K562 (cell line): ENCODE measurements around the gene ANO1. TPM values are rescaled to one million over a fixed set of nuclear protein-coding genes. Genes with fewer than 3 reads are reported as not detected.

Experiments used
- ATAC-seq: fragments of 200-7000 bp; cut with Tn5 transposase; 3 replicates; pipeline ENCODE4 v1.9.1; 2020; ENCODE audit warnings: moderate library complexity
- BruUV-seq: library from RNA; stranded (reverse); fragments of 400-500 nt; replicated peaks from 2 replicates; lab custom pipeline; 2021; lab: Mats Ljungman, UMichigan
- CTCF ChIA-PET: fragments of 300-600 bp; formaldehyde crosslinking; extraction: SDS; loops from one replicate; lab custom pipeline; 2021; ENCODE audit warnings: low intra/inter-chr PET ratio; lab: Yijun Ruan, JAX
- POLR2A ChIA-PET: fragments of 300-600, 350-650 bp; sonication (Branson Sonifier 250); formaldehyde crosslinking; extraction: SDS; loops from one replicate; lab custom pipeline; 2021; ENCODE audit warnings: antibody characterized with exemption, inconsistent platforms; lab: Yijun Ruan, JAX
- DNase-seq, 4 experiments: peaks; one replicate each; pipeline versions ENCODE4 v3.0.0 to v3.0.0-alpha.2; 2011 to 2018; ENCODE audit warnings: low spot score in 3 of 4, mixed read lengths in 3 of 4; ENCODE audit errors: extremely low read depth in 1 of 4
- FAIRE-seq: peaks from 2 replicates; lab custom pipeline; 2011; peaks lifted over from hg19 to GRCh38; lab: Jason Lieb, UNC
- H2AFZ ChIP-seq: 2 replicates; pipeline ENCODE4 v1.6.0; 2011; ENCODE audit warnings: low read depth, low read length, control low read depth, inconsistent platforms
- H3K27ac ChIP-seq: fragments of 200-600 bp; 3 replicates; pipeline ENCODE4 v1.8.0; 2011; ENCODE audit warnings: low read depth, mild to moderate bottlenecking, control low read depth, inconsistent platforms, low read length, moderate library complexity, mixed read lengths; ENCODE audit errors: extremely low read depth
- H3K27me3 ChIP-seq, 2 experiments: fragments of 300-600 bp in 1 of 2; 2 replicates in 1 of 2; 3 replicates in 1 of 2; pipeline versions ENCODE4 v1.6.0 to v1.8.0; 2011; ENCODE audit warnings: inconsistent platforms in 2 of 2, low read length in 2 of 2, mild to moderate bottlenecking in 1 of 2, mixed read lengths in 1 of 2, moderate library complexity in 1 of 2; ENCODE audit not compliant: control insufficient read depth in 2 of 2, insufficient read depth in 2 of 2
- H3K36me3 ChIP-seq: fragments of 300-600 bp; 3 replicates; pipeline ENCODE4 v1.8.0; 2011; ENCODE audit warnings: mild to moderate bottlenecking, low read length, inconsistent platforms; ENCODE audit not compliant: control insufficient read depth, insufficient read depth
- H3K4me1 ChIP-seq, 2 experiments: fragments of 200-600 bp in 1 of 2; replicated peaks in 1 of 2; 2 replicates in 1 of 2; 3 replicates in 1 of 2; pipeline versions ENCODE4 v1.5.1 to v1.8.0; 2011; ENCODE audit warnings: inconsistent platforms in 2 of 2, low read length in 2 of 2, mild to moderate bottlenecking in 1 of 2, mixed read lengths in 1 of 2, moderate library complexity in 1 of 2; ENCODE audit not compliant: control insufficient read depth in 2 of 2, insufficient read depth in 2 of 2
- H3K4me2 ChIP-seq: 2 replicates; pipeline ENCODE4 v1.6.1; 2011; ENCODE audit warnings: low read length, control low read depth, inconsistent platforms, mixed read lengths; ENCODE audit not compliant: insufficient read depth
- H3K4me3 ChIP-seq: fragments of 200-600 bp; sonication (generic), shearing (Covaris generic); 2 replicates; pipeline ENCODE4 v1.5.1; 2016; ENCODE audit warnings: control low read depth, inconsistent platforms
- H3K79me2 ChIP-seq: fragments of 200-600 bp; 3 replicates; pipeline ENCODE4 v1.8.0; 2011; ENCODE audit warnings: low read length, inconsistent platforms; ENCODE audit not compliant: control insufficient read depth, insufficient read depth
- H3K9ac ChIP-seq, 2 experiments: 2 replicates each; pipeline versions ENCODE4 v1.6.0 to v1.6.1; 2011; ENCODE audit warnings: low read depth in 2 of 2, low read length in 2 of 2, control low read depth in 1 of 2, inconsistent platforms in 1 of 2, mild to moderate bottlenecking in 1 of 2, mixed read lengths in 1 of 2; ENCODE audit not compliant: insufficient read depth in 1 of 2
- H3K9me1 ChIP-seq: one replicate; pipeline ENCODE4 v1.6.0; 2011; ENCODE audit warnings: inconsistent platforms, mild to moderate bottlenecking, low read length, moderate library complexity; ENCODE audit not compliant: control insufficient read depth, insufficient read depth
- H3K9me3 ChIP-seq: replicated peaks from 2 replicates; pipeline ENCODE4 v1.5.1; 2011; ENCODE audit warnings: low read depth, low read length, inconsistent platforms; ENCODE audit not compliant: control insufficient read depth, insufficient read depth
- H4K20me1 ChIP-seq: replicated peaks from 2 replicates; pipeline ENCODE4 v1.6.1; 2011; ENCODE audit warnings: low read length, inconsistent platforms, mixed read lengths; ENCODE audit not compliant: control insufficient read depth, insufficient read depth
- BHLHE40 ChIP-seq: IDR thresholded peaks from 2 replicates; pipeline ENCODE4 v1.6.1; 2011; ENCODE audit warnings: low read length, improper control_type of control experiment
- ZFP30 ChIP-seq: fragments of 250-450 bp; sonication (Bioruptor Pico); IDR thresholded peaks from 2 replicates; pipeline ENCODE4 v1.8.0; 2022; ENCODE audit warnings: moderate library complexity, mild to moderate bottlenecking, inconsistent platforms, borderline replicate concordance
- WGBS: fragments of 100-300 bp; shearing (Covaris generic); methylation state at CpG from one replicate; pipeline ENCODE4 v1.1.6; 2016; ENCODE audit warnings: low coverage, mixed read lengths; ENCODE audit not compliant: insufficient coverage; ENCODE audit errors: missing lambda C conversion rate; 5-methylcytosine and 5-hydroxymethylcytosine counted together
- in situ Hi-C: fragments of 300-500 bp; cut with MboI; formaldehyde crosslinking; loops from 4 replicates; pipeline ENCODE4 v1.15.0; 2018; ENCODE audit warnings: inconsistent platforms, mixed read lengths
- intact Hi-C: fragments of 100-400 bp; cut with micrococcal nuclease; formaldehyde crosslinking; loops from 2 replicates; pipeline ENCODE4 v1.14.2; 2022
- polyA plus RNA-seq, 8 experiments: library from polyadenylated mRNA; depleted of rRNA in 4 of 8; stranded (reverse) in 5 of 8; unstranded in 3 of 8; fragments of >200 nt; fragmentation: Nextera tagmentation in 2 of 8; fragmentation: Illumina TruSeq in 1 of 8; extraction: Ambion mirVana in 2 of 8; extraction: Trizol in 1 of 8; gene quantifications; 2 replicates each; pipeline versions ENCODE4 v1.2.1 to v1.2.3, GENCODE V29; 2011 to 2014; ENCODE audit warnings: inconsistent platforms in 1 of 8, missing spikeins in 1 of 8
- total RNA-seq, 7 experiments: library from RNA; depleted of rRNA in 6 of 7; stranded (reverse); fragments of >200 nt in 6 of 7; fragmentation: Illumina TruSeq in 2 of 7; extraction: Trizol in 2 of 7; gene quantifications; 2 replicates each; pipeline versions ENCODE4 v1.2.1 to v1.2.3, GENCODE V29; 2011 to 2021; ENCODE audit warnings: low replicate concordance in 1 of 7
- TF ChIP-seq, protein P1 (sequence below): sonication (generic); formaldehyde crosslinking; IDR thresholded peaks from 2 replicates; pipeline ENCODE4 v1.8.1; 2022; ENCODE audit warnings: missing genetic modification reagents
- TF ChIP-seq, protein P2 (sequence below): sonication (generic); formaldehyde crosslinking; IDR thresholded peaks from 2 replicates; pipeline ENCODE4 v1.9.0; 2022; ENCODE audit warnings: mild to moderate bottlenecking, missing genetic modification reagents

ANO1 gene
- total and polyA plus RNA-seq, 9 of the 15 experiments (the other 6 are each of a cell fraction or from before 2014, with no cell fraction given), result not detected

DNA sequence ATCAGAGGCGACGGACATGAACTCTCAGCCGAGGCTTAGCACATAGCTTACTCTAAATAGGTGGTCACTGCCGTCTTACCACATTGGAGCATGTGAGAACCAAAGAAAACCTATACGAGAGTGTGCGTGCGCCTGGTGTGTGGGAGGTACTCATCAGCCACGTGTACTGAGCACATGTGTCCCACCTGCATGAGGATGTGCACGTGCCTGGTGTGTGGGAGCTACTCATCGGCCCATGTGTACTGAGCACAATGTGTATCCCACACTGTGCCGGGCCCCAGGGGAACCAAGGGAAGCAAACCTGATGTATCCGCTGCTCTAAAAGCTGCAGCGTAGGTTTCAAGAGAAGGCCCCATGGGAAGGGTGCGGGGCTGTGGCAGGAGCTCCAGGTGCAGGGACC, 56.4 kb downstream of the ANO1 start:
- Histone ChIP-seq H4K20me1 (peaks cover 14% of the 10 kb centered on the region; the same call in 1 of the 2 replicates), H3K27me3 (peaks cover 66 to 94% of the 10 kb centered on the region in 2 experiments), H3K27ac (no peak overlapping the region), H3K9ac (no peak overlapping the region), H2AFZ (no peak overlapping the region), H3K9me3 (no peaks in the 10 kb centered on the region), H3K4me3 (no peak overlapping the region), H3K36me3 (no peaks in the 10 kb centered on the region), H3K4me2 (no peak overlapping the region), H3K79me2 (no peaks in the 10 kb centered on the region), H3K4me1 (peaks cover 0 to 6% of the 10 kb centered on the region in 2 experiments; a peak in 2 of 5 replicates), H3K9me1 (no peaks in the 10 kb centered on the region)
- ChIA-PET POLR2A (interaction anchor here (0.6 kb wide), 3 partner anchors 42 to 225 kb away, joined by 3 read pairs; no protein-coding TSS in a partner anchor), CTCF (no interaction called here)
- 10% methylated on average over 14 of the region's 14 CpGs for WGBS
- no peak for DNase-seq
- no TSS peak for BruUV-seq
- intact Hi-C loops (no loop called here), in situ Hi-C loops (no loop called here)
- TF ChIP-seq, protein P1, sequence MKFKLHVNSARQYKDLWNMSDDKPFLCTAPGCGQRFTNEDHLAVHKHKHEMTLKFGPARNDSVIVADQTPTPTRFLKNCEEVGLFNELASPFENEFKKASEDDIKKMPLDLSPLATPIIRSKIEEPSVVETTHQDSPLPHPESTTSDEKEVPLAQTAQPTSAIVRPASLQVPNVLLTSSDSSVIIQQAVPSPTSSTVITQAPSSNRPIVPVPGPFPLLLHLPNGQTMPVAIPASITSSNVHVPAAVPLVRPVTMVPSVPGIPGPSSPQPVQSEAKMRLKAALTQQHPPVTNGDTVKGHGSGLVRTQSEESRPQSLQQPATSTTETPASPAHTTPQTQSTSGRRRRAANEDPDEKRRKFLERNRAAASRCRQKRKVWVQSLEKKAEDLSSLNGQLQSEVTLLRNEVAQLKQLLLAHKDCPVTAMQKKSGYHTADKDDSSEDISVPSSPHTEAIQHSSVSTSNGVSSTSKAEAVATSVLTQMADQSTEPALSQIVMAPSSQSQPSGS, result no peak
- TF ChIP-seq ZFP30 (CRISPR knock-in tag), result no peak
- 0 out of 2 replicates have a peak, but pooled peaks have one; percentile 38 for TF ChIP-seq BHLHE40
- TF ChIP-seq, protein P2, sequence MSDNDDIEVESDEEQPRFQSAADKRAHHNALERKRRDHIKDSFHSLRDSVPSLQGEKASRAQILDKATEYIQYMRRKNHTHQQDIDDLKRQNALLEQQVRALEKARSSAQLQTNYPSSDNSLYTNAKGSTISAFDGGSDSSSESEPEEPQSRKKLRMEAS, result peak; percentile 59; the same call in 1 of the 2 replicates
- ATAC-seq, result no peak
- FAIRE-seq, result no peak
